CD4-positive, alpha-beta T cell treated with Interleukin-17A for 4 hours (primary cell): ENCODE data around the gene TOMM5.
"Not testable (repeated sequence)": the region's sequence is repeated elsewhere in the genome, so short reads cannot be mapped to it uniquely, and the experiment has no call there.

Experiments used
- DNase-seq: peaks from one replicate; pipeline ENCODE4 v3.0.0-alpha.2; 2020; ENCODE audit warnings: mixed read lengths

TOMM5 gene

DNA sequence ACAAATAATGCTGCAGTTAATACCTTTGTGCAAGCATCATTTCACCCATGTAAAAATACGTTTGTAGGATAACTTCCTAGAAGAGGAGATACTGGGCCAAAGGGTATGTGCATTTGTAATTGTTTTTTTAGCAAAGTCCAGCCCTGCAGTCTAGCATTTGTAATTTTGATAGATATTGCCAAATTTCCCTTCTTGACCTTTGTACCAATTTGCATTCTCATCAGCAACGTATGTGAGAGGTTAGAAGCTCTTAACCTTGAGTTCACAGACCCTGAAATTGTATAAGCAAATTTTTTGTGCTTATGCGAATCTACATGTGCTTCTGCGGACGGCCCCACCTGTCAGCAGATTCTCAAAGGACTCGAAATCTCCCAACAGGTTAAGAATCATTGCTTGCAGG is 18.6 kb upstream of the TOMM5 start:
- DNase-seq, result no peak

DNA sequence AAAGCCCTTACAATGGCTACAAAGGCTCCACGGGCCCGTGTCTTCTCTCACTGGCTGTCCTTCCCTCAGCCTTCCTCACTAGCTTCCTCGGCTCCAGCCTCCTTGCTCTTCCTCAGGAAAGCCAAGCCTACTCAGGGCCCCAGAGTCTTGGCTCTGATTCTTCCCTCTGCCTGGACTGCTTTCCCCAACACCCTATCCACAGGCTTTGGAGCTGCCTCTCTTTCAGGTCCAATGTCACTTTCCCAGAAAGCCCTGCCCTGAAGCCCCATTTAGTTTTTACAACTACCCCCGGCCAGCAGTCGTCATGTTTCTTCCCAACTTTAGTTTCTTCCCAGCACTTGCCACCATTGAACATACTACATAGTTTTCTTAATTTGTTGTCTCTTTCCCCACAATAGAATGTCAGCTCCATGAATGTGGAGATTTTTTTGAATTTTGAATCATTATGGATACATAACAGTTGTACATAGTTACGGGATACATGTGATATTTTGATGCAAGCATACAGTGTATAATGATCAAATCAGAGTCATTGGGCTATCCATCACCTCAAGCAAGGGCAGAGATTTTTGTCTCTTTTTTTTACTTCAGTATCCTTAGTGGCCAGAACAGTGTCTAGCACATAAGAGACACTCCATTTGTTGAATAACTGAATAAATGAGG is 17.5 kb upstream of the TOMM5 start:
- no peak for DNase-seq

DNA sequence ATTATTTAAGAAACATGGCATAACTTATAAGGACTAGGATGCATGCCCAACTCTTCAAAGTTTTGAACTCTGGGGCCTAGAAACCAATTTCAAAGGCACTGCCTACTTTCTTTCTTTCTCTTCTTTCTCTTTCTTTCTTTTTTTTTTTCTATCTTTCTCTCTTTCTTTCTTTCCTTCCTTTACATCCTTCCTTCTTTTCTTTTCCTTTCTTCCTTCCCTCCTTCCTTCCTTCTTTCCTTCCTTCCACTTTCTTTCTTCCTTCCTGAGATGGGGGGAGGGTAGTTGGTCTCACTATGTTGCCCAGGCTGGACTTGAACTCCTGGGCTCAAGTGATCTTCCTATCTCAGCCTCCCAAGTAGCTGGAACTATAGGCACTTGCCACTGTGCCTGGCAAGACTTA is 15.9 kb upstream of the TOMM5 start:
- DNase-seq, result no peak

DNA sequence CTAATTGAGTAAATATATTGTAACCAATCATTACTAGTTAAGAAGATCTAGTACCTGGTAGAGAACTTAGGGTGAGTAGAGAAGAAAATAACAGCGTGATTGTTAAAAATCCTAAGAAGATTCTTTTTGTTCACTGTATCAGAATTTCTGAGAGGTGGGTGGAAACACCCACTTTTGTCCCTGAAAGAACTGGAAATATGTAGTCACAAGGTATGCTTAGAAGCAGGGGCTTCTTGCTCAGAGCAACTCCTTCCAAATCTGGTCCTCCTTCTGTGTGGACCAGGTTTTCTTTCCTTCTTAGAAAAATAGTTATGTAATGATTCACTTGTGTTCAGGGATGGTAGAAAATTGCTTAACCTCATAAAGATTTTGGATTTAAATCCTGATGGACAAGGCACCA is 11.9 kb upstream of the TOMM5 start:
- no peak for DNase-seq

DNA sequence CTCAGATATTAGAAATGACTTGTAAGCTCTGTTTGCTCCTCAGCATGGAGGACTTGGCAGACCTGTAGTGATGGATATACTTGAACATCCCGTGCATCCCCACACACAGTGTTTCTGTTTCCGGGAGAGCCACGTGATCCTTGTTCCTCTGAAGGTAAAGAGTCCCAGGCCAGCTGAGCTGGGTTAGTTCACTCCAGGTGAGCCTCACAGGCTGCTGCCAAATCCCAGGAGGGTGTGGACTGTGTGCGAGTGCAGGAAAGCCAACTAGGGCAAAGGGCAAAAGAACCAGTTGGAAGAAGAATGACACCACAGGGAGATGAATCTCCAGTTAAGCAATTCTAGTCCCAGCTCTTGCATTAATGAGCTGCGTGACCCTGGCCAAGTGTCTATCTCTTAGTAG is 10.4 kb upstream of the TOMM5 start:
- DNase-seq, result no peak

DNA sequence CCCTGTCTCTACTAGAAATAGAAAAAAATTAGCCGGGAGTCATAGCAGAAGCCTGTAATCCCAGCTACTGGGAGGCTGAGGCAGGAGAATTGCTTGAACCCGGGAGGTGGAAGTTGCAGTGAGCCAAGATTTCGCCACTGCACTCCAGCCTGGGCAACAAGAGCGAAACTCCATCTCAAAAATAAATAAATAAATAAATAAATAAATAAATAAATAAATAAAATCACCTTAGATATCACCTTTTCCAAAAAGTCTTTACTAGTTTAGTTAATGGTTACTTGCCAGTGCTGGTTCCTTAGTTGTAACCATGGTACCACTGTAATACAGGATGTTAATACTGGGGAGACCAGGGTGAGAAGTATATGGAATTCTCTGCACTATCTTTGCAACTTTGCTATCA is 9.7 kb upstream of the TOMM5 start:
- not testable (repeated sequence) for DNase-seq

DNA sequence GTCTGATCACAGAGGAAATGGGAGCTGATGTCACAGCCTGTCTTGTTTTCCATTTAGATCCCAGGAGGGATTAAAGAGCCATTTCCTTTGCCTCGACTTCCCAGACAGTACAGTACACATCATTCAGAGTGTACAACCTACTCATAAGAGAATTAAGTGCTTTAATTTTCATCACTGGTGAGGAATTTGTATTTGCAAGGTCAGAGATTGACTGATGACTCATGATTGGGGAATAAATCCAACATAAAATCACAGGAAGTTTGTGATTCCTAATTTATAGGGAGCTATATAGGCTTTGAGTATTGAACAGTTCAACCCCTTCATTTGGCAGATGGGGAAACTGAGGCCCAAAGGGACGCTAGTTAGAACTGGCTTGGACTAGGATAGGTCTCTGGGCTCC is 4.1 kb upstream of the TOMM5 start:
- no peak for DNase-seq

DNA sequence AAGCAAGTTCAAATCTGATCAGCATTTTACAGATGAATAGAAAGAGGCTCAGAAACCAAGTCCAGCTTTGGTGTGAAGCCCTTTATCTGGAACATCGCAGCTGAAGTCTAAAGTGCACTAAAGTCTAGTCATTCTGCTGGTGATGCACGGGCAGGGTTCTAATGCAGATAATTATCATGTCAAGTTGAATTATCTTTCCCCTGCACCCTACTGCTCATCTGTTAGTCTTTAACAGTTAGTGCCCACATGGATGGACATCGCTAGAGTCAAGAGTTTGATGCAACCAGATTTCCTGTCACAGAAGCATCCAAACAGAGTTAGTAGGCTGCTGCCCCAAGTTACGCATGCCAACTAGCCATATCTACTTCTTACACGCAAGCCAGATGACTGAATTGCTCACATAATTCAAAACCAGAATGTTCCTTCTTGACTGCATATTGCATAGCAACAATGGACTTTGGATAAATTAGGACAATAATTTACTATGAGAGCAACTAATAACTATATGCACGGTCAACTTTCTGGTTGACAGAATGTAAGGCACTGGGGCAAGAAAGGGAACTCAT is 1.6 kb upstream of the TOMM5 start:
- no peak for DNase-seq

DNA sequence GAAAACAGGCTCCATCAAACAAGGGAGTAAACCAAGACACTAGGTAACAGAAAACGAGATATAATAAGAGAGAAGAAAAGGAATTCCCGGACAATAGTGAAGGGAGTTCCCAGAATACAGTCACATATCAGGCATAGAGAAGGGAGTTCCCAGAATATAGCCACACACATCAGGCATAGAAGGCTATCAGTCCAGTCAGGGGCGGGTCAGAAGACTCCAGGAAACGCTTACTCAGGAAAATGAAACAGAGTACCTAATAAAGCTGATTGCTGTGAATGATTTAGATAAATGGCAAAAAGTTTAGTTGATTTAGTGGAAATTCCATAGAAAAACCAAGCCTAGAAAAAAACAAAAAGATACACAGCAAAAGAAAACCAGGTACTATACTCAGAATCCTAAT is 4.9 kb downstream of the TOMM5 start:
- no peak for DNase-seq

DNA sequence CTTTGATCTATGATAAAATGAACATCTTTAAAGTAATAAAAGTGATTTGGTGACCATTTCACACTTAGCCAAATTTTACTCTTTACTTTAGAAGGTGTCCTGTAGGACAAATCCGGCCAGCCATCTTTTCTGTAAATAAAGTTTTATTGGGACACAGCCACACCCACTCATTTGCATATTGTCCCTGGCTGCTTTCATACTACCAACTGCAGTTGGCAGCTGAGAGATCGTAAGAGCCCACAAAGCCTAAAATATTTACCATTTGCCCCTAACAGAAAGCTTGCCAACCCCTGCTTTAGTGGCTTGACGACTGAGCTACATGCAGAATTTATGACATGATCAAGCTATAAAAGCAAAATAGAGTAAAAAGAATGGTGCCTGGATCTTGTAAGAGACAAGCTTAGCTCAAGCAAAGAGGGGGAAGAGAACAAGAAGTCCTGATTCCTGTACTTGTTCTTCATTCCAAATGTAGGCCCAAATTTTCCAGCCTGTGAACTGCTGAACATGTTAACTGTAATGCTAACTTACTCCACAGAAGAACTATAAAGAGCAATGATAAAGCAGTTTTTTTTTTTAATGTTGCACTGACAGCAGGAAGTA is 8.8 kb downstream of the TOMM5 start:
- no peak for DNase-seq

DNA sequence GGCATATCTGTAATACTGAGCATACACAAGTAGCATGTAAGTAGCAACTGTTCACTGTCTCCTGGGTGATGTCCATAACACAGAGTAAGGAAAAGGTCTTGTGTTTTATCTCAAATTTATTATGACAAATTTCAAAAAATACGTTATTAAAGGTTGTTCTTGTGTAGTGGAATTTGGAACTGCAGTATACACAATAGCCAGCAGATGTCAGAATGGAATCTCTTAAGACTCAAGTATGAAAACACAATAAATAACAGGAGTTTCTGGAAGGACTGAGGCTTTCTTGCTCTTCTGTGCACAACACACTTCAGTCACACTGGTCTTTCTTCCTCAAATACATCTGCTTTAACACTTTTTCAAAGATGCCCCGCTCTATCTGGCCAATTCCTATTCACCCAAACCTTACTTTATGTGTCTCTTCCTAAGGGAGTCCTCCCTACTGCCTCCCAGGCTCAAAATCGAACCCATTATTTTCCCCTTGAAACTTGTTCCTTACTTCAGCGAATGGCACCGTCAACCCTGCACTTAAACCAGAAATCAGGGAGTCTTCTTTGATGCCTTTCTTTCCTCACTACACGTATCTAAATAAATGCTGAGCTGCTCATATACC is 9.7 kb downstream of the TOMM5 start:
- no peak for DNase-seq

DNA sequence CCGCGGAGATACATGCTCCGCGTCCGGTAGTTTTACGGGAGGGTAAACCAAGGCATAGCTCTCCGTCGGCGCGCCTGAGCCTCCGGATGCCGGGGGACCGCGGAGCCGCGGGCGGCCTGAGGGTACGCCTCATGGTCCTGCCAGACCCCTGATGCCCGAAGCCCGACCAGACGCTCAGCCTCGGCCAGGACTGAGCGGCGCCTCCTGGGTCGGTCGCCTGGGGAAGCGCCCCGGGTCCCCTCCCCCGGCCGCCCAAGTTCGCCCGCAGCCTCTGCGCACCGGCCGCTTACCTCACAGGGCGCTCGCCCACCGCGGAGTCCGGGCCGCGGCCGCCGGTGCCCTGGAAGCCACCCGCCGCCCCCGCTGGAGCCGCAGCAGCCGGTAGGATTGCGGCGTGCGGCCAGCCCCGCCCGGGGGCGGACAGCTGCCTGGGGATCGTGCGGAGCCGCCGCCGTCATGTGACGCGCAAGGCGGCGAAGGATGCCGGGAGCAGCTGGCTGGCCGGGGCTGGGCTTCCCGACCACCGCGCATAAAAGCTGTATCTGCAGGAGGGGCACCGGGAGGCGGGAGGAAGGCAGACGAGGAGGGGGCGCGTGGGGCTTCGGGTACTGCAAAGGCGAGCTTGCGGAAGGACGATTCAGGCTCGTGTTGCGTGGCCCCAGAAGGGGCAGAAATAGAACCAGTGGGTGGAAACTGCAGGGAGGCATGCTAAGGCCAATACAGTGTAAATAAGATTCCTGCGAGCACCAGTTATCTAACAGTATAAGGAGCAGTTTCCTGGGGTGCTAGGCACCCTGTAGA is 16.3 kb downstream of the TOMM5 start, which contains the start of gene FBXO10:
FBXO10 (minus strand) TSS at position 460 of the 801 bp plus-strand sequence. CDS start 34,612 bp downstream, outside the sequence.
- DNase-seq, result peak; percentile 58

DNA sequence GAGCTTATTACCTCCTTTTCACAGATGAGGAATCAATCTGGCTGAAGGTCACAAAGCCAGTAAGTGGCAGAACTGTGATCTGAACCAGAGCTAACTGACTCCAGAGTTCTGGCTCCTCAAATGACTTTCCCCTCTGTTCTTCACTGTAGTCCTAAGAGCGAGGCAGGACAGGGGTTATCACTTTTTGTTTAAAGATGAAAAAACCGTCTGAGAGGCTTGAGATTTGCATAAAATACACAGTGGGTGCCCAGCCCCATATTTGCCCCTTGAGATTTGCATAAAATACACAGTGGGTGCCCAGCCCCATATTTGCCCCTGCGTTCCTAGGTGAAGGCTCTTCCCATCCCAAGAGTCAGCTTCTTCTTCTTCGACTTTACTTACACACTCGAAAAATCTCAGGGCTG is 16.9 kb downstream of the TOMM5 start:
- DNase-seq, result no peak

DNA sequence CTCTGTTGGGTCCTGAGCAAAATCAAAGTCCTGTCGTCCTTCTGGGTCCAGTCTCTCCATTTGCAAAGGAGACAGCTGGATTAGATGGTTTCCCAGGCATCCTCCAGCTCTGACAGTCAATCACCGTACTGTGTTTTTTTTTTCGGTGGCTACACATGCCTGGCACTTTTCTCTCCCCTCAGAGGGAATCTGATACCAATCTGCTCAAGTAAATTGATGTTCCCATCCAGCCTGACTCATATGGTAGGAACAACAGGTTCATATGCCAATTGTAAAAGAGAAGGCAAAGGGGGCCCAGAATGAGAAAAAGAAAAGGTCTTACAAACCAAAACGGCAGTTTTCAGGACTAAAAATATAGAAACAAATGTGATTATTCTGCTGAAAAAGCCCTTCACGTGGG is 17.4 kb downstream of the TOMM5 start:
- DNase-seq, result no peak

DNA sequence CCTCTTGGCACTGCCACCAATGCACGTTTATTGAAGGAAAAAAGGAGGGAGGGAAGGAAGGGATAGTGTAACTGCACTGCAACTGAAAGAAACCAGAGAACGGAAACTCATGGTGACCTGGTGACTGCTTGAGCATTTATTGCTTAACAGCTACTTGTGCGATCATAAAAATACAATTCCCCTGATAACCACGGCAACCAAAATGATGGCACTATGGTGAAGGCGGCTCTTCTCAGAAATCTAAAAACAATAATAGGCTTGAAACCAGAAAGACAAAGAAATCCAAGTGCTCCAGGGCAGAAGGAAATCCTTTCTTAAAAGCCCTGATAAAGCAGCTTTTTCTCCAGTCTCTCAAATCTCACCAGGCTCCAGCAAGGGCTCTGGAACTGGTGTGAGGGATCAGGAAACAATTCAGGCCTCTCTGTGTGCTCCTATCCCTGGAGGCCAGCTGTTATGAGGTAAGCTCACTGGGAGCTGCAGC is 18.1 kb downstream of the TOMM5 start:
- DNase-seq, result no peak

DNA sequence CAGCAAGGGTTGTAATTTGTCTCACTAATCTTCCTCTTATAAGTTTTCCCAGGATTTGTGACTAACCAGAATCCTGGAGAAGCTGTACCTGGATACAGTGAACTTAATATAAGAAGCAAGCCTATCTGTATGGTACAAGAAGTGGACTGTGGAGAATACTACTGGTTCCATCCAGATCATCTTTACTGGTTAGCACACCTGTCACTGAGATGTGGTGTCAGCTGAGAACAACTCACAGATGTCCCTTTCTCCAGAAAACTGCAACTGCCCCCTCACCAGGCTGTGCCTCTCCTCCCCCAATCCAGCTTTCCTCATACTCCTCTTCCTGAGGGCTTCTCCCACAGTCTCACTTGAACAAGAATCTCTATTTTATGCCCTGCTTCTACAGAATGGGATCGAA is 21.1 kb downstream of the TOMM5 start:
- no peak for DNase-seq

DNA sequence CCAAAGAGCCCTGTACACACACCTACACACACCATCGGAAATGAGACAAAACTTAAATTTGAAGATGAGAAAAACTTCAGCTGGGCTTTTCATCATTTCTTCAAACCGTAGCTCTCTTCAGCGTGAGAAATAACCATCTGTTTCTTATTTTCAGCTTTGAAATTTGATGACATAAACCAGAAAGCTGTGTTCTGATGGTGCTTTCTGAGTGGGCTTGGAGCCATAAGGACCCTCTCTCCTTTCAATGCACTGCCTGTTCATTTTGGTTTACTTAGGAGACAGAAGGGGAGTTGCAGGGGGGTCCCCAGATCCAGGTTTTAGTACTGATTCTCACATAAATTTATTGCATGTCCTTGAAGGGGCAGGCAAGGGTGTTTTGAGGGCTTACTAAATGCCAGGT is 25.7 kb downstream of the TOMM5 start:
- no peak for DNase-seq

DNA sequence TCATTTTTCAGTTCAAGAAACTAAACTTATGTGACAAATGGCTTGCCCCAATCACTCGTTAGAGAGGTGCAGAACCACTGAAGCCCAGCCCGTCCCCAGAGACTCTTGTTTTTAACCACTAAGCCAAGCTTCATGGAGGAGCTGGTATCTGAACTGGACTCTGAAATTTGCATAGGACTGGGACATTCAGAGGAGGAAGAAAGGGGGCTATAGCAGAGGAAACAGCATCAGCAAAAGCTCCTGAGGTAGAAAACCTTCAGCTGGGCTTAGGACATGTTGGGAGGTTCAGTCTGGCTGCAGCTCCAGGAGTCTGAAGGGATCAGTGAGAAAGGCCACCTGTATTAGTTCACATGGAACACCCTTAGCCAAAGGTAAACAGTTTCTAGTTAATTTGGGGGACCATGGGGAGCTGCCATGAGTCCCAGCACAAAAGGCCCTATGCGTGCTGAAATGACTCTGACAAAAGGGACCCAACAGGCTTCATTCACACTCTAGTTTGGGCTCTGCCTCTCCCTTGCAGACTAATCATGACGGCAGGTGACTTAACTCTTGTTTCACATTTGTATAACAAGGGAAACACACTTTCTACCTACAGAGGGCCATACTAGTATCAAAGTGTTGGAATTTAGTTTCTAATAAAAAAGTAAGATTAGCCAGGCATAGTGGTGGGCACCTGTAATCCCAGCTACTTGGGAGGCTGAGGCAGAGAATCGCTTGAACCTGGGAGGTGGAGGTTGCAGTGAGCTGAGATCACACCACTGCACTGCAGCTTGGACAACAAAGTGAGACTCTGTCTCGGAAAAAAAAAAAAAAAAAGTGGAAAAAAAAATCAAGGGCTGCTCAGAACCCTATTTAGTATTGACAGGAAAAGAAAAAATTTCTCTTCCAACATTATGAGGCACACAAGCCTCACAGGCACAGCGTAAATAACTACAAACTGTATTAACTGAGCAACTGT is 26.5 kb downstream of the TOMM5 start:
- DNase-seq, result no peak

DNA sequence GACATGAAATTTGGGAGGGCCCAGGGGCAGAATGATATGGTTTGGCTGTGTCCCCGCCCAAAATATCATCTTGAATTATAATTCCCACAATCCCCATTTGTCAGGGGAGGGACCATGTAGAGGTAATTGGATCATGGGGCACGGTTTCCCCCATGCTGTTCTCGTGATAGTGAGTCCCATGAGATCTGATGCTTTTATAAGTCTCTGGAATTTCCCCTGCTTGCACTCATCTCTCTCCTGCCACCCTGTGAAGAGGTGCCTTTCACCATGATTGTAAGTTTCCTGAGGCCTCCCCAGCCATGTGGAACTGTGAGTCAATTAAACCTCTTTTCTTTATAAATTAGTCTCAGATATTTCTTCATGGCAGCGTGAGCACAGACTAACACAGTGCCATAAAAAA is 27.5 kb downstream of the TOMM5 start:
- DNase-seq, result no peak

DNA sequence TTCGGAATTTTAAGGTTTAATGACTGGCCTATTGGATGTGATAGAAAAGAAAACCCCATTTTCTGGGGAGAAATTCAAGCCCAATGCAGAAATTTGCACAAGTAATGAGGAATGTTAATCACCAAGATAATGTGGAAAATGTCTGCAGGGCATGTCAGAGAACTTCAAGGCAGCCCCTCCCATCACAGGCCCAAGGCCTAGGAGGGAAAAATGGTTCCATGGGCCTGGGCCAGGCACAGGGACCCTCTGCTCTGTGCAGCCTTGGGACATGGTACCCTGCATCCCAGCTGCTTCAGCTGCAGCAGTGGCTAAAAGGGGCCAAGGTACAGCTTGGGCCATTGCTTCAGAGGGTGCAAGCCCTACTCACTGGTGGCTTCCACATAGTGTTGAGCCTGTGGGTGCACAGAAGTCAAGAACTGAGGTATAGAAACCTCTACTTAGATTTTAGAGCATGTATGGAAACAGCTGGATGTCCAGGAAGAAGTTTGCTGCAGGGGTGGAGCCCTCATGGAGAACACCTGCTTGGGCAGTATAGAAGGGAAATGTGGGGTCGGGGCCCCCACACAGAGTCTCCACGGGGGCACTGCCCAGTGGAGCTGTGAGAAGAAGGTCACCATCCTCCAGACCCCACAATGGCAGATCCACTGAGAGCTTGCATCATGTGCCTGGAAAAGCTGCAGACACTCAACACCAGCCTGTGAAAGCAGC is 28.4 kb downstream of the TOMM5 start:
- no peak for DNase-seq

DNA sequence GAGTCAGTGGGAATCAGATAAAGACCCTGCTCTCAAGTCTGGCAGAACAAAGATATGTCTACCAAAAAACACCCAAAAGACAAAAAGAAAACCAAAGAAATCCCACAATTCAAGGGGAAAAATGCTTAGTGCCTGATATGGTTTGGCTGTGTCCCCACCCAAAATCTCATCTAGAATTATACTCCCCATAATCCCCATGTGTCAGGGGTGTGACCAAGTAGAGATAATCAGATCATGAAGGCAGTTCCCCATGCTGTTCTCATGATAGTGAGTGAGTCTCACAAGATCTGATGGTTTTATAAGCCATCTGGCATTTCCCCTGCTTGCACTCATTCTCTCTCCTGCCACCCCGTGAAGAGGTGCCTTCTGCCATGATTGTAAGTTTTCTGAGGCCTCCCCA is 29.6 kb downstream of the TOMM5 start:
- DNase-seq, result no peak
